ENCODE data around the gene MBNL1. TPM values are rescaled to one million over a fixed set of nuclear protein-coding genes. Genes with fewer than 3 reads are reported as not detected.

Gene MBNL1
- total and polyA plus RNA-seq, 2 of the 4 experiments (the other 2 are of a cell fraction) = 127 to 664 TPM

- ChIA-PET CTCF (no interaction called here), POLR2A (ENCODE audit: unreplicated experiment) (no interaction called here)
- H3K4me1 ChIP-seq (ENCODE audit: control insufficient read depth, insufficient read depth, low read length) = no peaks in the 10 kb centered on the region; the same call in 1 of the 2 replicates
- H3K4me3 ChIP-seq (ENCODE audit: insufficient read depth, low read depth, low read length) = no peak overlapping the region
- H3K4ac ChIP-seq (ENCODE audit: low read depth, low read length) = no peak overlapping the region
- no peaks in the 10 kb centered on the region for H3K27me3 ChIP-seq (ENCODE audit: control insufficient read depth, insufficient read depth, low read length)
- no peak for DNase-seq
- dilution Hi-C loops (cut with HindIII; ENCODE audit: low sequenced_read_pairs, unreplicated experiment) (no loop called here), intact Hi-C loops (cut with micrococcal nuclease) (loop anchor here (10.0 kb wide), 1 partner anchor 494 kb away; no protein-coding TSS in a partner anchor), in situ Hi-C loops (cut with MboI; ENCODE audit: low sequenced_read_pairs) (no loop called here)
- H2BK15ac ChIP-seq (ENCODE audit: low read depth, low read length) = no peak overlapping the region
- no peaks in the 10 kb centered on the region for H3K9me3 ChIP-seq (ENCODE audit: control insufficient read depth, insufficient read depth, low read length)
- no CpG with 5 or more reads among the region's 1 CpG for WGBS, 2 experiments (ENCODE audit: extremely low coverage in 2 of 2, insufficient read length in 1 of 2)
- H2BK20ac ChIP-seq (ENCODE audit: low read depth, low read length) = no peak overlapping the region
- no peak overlapping the region for H3K23ac ChIP-seq (ENCODE audit: low read depth, low read length)
- H2AK5ac ChIP-seq (ENCODE audit: low read depth, low read length) = no peak overlapping the region
- no peak overlapping the region for H3K18ac ChIP-seq (ENCODE audit: low read depth, low read length)
- H3K9me1 ChIP-seq (ENCODE audit: insufficient read depth, low read length) = no peaks in the 10 kb centered on the region
- H2BK5ac ChIP-seq (ENCODE audit: low read depth, low read length, poor library complexity, severe bottlenecking) = no peak overlapping the region
- H3K14ac ChIP-seq (replicated peaks; ENCODE audit: low read depth, low read length) = no peak overlapping the region
- no peak overlapping the region for H3K56ac ChIP-seq (ENCODE audit: extremely low read depth, insufficient read depth, low read length)
- no peak overlapping the region for H2BK120ac ChIP-seq (ENCODE audit: low read depth, low read length)
- H4K8ac ChIP-seq (ENCODE audit: low read depth in 2 of 2, low read length in 2 of 2) = no peak overlapping the region
- no peak overlapping the region for H3K27ac ChIP-seq (ENCODE audit: insufficient read depth, low read length)
- H3K4me2 ChIP-seq (ENCODE audit: low read depth, low read length) = no peak overlapping the region
- no peak overlapping the region for H4K91ac ChIP-seq (ENCODE audit: insufficient read depth, low read depth, low read length)
- peaks cover 3% of the 10 kb centered on the region; the same call in 1 of the 2 replicates for H3K36me3 ChIP-seq (ENCODE audit: control insufficient read depth, insufficient read depth, low read length)
- no TSS peak for BruUV-seq (replicated peaks)
- TF ChIP-seq CTCF (conservative IDR thresholded peaks at IDR 0.05; ENCODE audit: low read depth, low read length) = no peak
- no peak for TF ChIP-seq BHLHE40 (IDR thresholded peaks at IDR 0.05; ENCODE audit: low read depth, low read length)
- TF ChIP-seq MAFK (IDR thresholded peaks at IDR 0.05; ENCODE audit: low read depth, low read length) = no peak
- H2AFZ ChIP-seq (replicated peaks; ENCODE audit: low read length, poor library complexity) = no peak overlapping the region
- H3K9ac ChIP-seq (ENCODE audit: low read depth, low read length) = no peak overlapping the region
- no peak overlapping the region for H4K5ac ChIP-seq (ENCODE audit: low read depth, low read length)
- no peak overlapping the region for H2AK9ac ChIP-seq (replicated peaks; ENCODE audit: low read depth, low read length, poor library complexity)
- H4K20me1 ChIP-seq (ENCODE audit: insufficient read depth, low read length) = no peaks in the 10 kb centered on the region; the same call in 1 of the 2 replicates
- ATAC-seq (ENCODE audit: low read depth) = no peak
- peaks cover 0 to 6% of the 10 kb centered on the region in 2 experiments; a peak in 1 of 4 replicates for H3K79me1 ChIP-seq (ENCODE audit: low read depth in 1 of 2, low read length in 2 of 2)
Measured at GRCh38 chr3:152470893-152471292, 202.2 kb downstream of the MBNL1 start.
